Measurements from ENCODE around the gene RTL1.

Gene RTL1

DNA sequence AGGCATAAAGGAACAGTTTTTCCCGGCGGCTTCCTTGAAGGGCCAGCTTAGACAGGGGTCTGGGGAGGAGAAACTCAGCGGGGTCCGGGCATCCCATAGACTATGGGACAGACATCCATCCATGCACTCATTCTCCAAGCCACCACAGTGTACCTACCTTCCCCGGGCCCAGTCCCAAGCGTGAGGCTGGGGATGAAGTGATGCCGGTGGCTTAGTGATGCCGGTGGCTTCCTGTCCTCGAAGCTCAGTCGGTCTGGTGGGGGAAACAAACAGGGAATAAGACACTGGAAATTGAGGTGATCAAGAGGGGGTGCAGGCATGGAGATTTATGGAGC, 421 bp downstream of the RTL1 start:
- H3K4me3 ChIP-seq (ENCODE audit: control insufficient read depth in 1 of 7, extremely low read depth in 1 of 7, insufficient read depth in 4 of 7, low read depth in 2 of 7, low read length in 6 of 7) = no peak overlapping the region
- H3K36me3 ChIP-seq (ENCODE audit: control insufficient read depth in 4 of 4, insufficient read depth in 4 of 4, low read length in 3 of 4) = no peaks in the 10 kb centered on the region
- no peak overlapping the region for H3K27ac ChIP-seq (ENCODE audit: insufficient read depth in 1 of 2, low read depth in 1 of 2, low read length in 2 of 2, poor library complexity in 1 of 2, severe bottlenecking in 2 of 2)
- WGBS (ENCODE audit: insufficient coverage) = 90% methylated on average over 3 of the region's 10 CpGs
- H3K9me3 ChIP-seq (ENCODE audit: control extremely low read depth in 1 of 5, control insufficient read depth in 4 of 5, insufficient read depth in 2 of 5, low read depth in 1 of 5, low read length in 4 of 5) = no peaks in the 10 kb centered on the region
- no peak for DNase-seq
- peaks cover 0 to 11% (median 0%) of the 10 kb centered on the region in 5 experiments for H3K27me3 ChIP-seq (replicated peaks in 2 of 5; ENCODE audit: control insufficient read depth in 4 of 5, insufficient read depth in 5 of 5, low read length in 4 of 5)
- ChIA-PET CTCF (interaction anchor here (1.2 to 1.7 kb wide), 3 partner anchors 52 to 241 kb away, joined by 3 to 8 read pairs (median 4); no protein-coding TSS in a partner anchor), POLR2A (no interaction called here)
- H3K4me1 ChIP-seq (ENCODE audit: control extremely low read depth in 1 of 4, control insufficient read depth in 4 of 4, insufficient read depth in 4 of 4, low read length in 3 of 4) = peaks cover 0 to 43% (median 30%) of the 10 kb centered on the region in 4 experiments

DNA sequence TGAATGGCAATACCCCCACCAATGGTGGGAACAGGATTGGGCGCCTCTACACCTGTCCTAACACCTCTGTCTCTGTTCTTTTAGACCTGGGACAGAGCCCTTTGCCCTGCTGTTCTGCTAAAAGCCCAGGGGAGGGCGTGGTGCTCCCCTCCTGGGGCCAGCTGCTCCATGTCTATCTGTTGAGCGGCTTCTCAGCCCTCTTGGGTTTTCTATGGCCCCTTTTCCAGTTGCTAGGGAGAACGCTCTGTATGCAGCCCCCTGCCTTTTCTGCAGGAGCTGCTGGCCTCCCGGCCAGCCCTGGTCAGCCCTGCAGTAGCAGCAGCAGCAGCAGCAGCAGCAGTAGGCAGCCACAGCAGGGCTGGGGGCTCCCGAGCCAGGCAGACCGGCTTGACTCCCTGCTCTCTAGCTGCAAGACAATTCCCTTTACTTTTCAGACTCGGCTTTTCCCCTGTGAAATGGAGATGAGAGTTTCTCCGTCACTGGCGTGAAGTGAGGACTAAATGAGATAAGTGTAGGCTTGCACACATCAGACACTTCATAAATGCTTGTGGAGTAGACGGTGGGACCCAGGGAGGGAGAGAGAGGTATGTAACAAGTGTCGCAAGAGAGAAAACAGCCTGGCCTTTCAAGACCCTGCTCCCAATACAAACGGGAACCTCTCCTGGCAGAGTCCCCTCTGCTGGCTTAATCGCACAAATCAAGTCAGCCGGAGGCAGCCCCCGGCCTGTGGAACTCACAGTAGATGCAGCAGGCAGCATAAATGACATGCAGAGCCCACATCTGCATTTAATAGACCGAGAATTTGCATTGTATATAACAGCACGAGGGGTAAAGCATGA, 1.0 kb downstream of the RTL1 start:
- Histone ChIP-seq H3K4me3 (ENCODE audit: control insufficient read depth in 1 of 7, extremely low read depth in 1 of 7, insufficient read depth in 4 of 7, low read depth in 2 of 7, low read length in 6 of 7) (no peak overlapping the region), H3K27me3 (replicated peaks in 2 of 5; ENCODE audit: control insufficient read depth in 4 of 5, insufficient read depth in 5 of 5, low read length in 4 of 5) (peaks cover 0 to 11% (median 0%) of the 10 kb centered on the region in 5 experiments), H3K4me1 (ENCODE audit: control extremely low read depth in 1 of 4, control insufficient read depth in 4 of 4, insufficient read depth in 4 of 4, low read length in 3 of 4) (peaks cover 0 to 46% (median 30%) of the 10 kb centered on the region in 4 experiments), H3K36me3 (ENCODE audit: control insufficient read depth in 4 of 4, insufficient read depth in 4 of 4, low read length in 3 of 4) (no peaks in the 10 kb centered on the region), H3K27ac (ENCODE audit: insufficient read depth in 1 of 2, low read depth in 1 of 2, low read length in 2 of 2, poor library complexity in 1 of 2, severe bottlenecking in 2 of 2) (no peak overlapping the region), H3K9me3 (ENCODE audit: control extremely low read depth in 1 of 5, control insufficient read depth in 4 of 5, insufficient read depth in 2 of 5, low read depth in 1 of 5, low read length in 4 of 5) (no peaks in the 10 kb centered on the region)
- WGBS (ENCODE audit: insufficient coverage) = over 99% methylated on average over 14 of the region's 18 CpGs
- ChIA-PET POLR2A (no interaction called here), CTCF (interaction anchor here (1.2 to 1.7 kb wide), 3 partner anchors 52 to 240 kb away, joined by 3 to 8 read pairs (median 4); no protein-coding TSS in a partner anchor)
- peak in 1 of 3 donors; percentile 5 for DNase-seq

DNA sequence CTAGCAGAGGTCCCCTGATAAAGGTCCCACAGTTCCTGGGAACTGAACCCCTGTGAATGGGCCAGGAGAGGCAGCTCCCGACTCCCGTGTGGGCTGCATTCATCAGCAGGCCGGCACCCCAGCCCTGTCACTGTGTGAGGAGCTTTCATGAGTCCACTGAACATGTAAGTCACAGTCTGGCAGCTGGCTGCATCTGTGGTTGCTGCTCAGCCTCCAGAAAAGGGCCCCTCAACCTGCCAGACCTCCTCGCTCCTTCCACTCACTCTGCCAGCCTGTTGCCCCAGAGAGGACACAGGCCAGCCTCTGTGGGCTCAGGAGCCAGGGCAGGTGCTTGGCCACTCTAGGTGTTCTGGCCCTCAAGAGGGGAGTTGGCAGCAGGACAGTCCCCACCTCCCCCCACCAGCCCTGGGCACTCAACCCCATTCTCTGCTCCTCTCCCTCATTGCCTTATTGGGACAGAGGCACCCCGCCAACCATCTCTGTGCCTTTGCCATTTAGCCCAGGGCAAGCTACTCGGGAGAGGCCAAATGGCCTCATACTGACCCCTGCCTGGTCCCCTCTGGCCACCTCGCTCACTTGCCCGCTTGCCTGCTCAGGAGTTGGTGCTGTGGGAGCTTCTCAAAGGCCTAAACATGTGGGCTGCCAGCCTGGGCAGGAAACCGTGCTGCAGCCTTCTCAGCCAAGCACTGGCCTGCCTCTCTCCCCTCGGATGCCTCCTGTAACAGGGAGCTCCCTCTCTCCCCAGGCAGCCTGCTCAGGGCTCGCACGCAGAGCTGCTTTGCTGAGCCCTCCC, 1.9 kb downstream of the RTL1 start:
- WGBS (ENCODE audit: insufficient coverage) = 97% methylated on average over 12 of the region's 12 CpGs

DNA sequence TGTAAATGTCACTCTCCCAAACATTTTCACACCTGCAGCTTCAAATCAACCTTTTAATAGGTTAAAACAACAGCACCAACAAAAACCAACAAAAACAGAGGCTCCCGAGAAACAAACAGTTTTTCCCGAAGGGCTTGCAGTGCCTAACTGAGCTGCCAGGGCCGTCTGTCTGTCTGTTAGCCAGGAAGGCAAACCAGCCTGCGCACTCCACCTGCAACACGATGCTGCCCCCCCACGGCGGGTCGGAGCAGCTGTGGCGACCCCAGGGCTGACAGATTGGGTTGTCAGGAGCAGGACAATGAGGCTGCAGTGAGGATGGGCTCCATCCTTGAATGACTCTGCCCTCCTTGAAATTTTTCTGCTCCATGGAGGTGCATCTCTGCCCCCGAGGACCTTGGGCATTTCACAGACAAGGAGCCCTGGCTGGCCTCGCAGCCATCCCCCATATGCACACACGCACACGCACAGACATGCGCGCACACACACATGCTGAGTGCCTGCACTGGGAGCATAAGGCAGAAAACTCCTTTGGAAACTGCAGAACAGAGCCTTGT, 2.6 kb downstream of the RTL1 start:
- H3K9me3 ChIP-seq (ENCODE audit: control extremely low read depth in 1 of 5, control insufficient read depth in 4 of 5, insufficient read depth in 2 of 5, low read depth in 1 of 5, low read length in 4 of 5) = no peaks in the 10 kb centered on the region
- peak overlapping the region in 2 of 7 experiments; percentile 4 to 40 for H3K4me3 ChIP-seq (ENCODE audit: control insufficient read depth in 1 of 7, extremely low read depth in 1 of 7, insufficient read depth in 4 of 7, low read depth in 2 of 7, low read length in 6 of 7)
- DNase-seq = peak; percentile 43 to 65 (median 54)
- H3K4me1 ChIP-seq (ENCODE audit: control extremely low read depth in 1 of 4, control insufficient read depth in 4 of 4, insufficient read depth in 4 of 4, low read length in 3 of 4) = peaks cover 0 to 48% (median 30%) of the 10 kb centered on the region in 4 experiments
- WGBS (ENCODE audit: insufficient coverage) = 58% methylated on average over 15 of the region's 15 CpGs
- H3K27me3 ChIP-seq (replicated peaks in 2 of 5; ENCODE audit: control insufficient read depth in 4 of 5, insufficient read depth in 5 of 5, low read length in 4 of 5) = peaks cover 0 to 8% (median 0%) of the 10 kb centered on the region in 5 experiments
- ChIA-PET POLR2A (interaction anchor here (0.7 kb wide), 1 partner anchor 657 kb away, joined by 3 read pairs; no protein-coding TSS in a partner anchor), CTCF (interaction anchor here (0.9 to 2.3 kb wide), 12 partner anchors 11 to 728 kb away, joined by 3 to 8 read pairs (median 4); no protein-coding TSS in a partner anchor)
- no peak overlapping the region for H3K27ac ChIP-seq (ENCODE audit: insufficient read depth in 1 of 2, low read depth in 1 of 2, low read length in 2 of 2, poor library complexity in 1 of 2, severe bottlenecking in 2 of 2)
- no peaks in the 10 kb centered on the region for H3K36me3 ChIP-seq (ENCODE audit: control insufficient read depth in 4 of 4, insufficient read depth in 4 of 4, low read length in 3 of 4)

More for the DNA sequence above, 1.9 kb downstream of the RTL1 start:
- Histone ChIP-seq H3K27ac (ENCODE audit: insufficient read depth in 1 of 2, low read depth in 1 of 2, low read length in 2 of 2, poor library complexity in 1 of 2, severe bottlenecking in 2 of 2) (no peak overlapping the region), H3K36me3 (ENCODE audit: control insufficient read depth in 4 of 4, insufficient read depth in 4 of 4, low read length in 3 of 4) (no peaks in the 10 kb centered on the region), H3K27me3 (replicated peaks in 2 of 5; ENCODE audit: control insufficient read depth in 4 of 5, insufficient read depth in 5 of 5, low read length in 4 of 5) (peaks cover 0 to 11% (median 0%) of the 10 kb centered on the region in 5 experiments), H3K4me1 (ENCODE audit: control extremely low read depth in 1 of 4, control insufficient read depth in 4 of 4, insufficient read depth in 4 of 4, low read length in 3 of 4) (peaks cover 0 to 47% (median 30%) of the 10 kb centered on the region in 4 experiments), H3K4me3 (ENCODE audit: control insufficient read depth in 1 of 7, extremely low read depth in 1 of 7, insufficient read depth in 4 of 7, low read depth in 2 of 7, low read length in 6 of 7) (no peak overlapping the region), H3K9me3 (ENCODE audit: control extremely low read depth in 1 of 5, control insufficient read depth in 4 of 5, insufficient read depth in 2 of 5, low read depth in 1 of 5, low read length in 4 of 5) (no peaks in the 10 kb centered on the region)
- no peak for DNase-seq
- CTCF ChIA-PET = interaction anchor here (0.9 to 2.3 kb wide), 8 partner anchors 49 to 727 kb away, joined by 3 to 8 read pairs (median 4); no protein-coding TSS in a partner anchor
- POLR2A ChIA-PET = interaction anchor here (0.7 kb wide), 1 partner anchor 656 kb away, joined by 3 read pairs; no protein-coding TSS in a partner anchor

DNA sequence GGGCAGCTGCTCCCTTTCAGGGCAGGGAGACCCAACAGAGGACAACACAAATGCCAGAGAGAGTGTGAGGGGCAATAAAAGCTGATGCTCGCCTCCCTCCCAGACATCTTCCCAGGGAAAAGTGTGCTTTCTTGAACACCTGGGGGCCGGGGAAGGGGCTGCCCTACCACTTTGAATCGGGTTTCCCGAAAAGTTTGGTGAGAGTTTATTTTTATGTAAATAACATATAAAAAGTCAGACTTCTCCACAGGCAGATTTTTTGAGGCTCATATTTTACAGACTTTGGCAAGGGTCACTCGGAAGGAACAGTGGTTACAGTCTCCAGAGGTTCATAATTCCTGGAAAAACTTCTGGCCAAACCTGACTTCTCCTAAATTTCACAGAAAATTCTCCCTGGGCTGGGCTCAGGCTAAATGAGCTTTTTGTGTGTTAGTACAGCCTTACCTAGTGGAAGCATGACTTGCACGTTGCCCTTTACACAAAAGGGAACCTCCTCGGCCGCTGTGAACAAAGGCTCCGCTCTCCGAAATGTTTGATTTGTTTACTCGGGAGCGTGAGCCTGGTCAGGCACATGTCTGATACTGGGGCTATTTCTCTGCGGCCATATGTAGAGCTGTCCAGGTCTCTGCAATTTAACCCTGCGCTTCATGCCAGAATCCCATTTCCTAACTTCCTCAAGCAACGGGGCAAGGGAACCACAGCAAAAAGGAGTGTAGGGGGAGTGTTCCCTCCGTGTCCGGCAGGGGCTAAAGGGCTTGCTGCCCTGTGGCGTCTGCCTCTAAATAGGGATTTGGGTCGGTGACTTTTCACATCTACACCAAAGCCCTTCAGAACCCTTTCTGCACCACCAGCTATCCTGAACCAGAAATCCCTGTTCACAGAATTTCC, 3.4 kb downstream of the RTL1 start:
- Histone ChIP-seq H3K27me3 (replicated peaks in 2 of 5; ENCODE audit: control insufficient read depth in 4 of 5, insufficient read depth in 5 of 5, low read length in 4 of 5) (peaks cover 0 to 4% (median 0%) of the 10 kb centered on the region in 5 experiments), H3K36me3 (ENCODE audit: control insufficient read depth in 4 of 4, insufficient read depth in 4 of 4, low read length in 3 of 4) (no peaks in the 10 kb centered on the region), H3K4me1 (ENCODE audit: control extremely low read depth in 1 of 4, control insufficient read depth in 4 of 4, insufficient read depth in 4 of 4, low read length in 3 of 4) (peaks cover 0 to 48% (median 30%) of the 10 kb centered on the region in 4 experiments), H3K9me3 (ENCODE audit: control extremely low read depth in 1 of 5, control insufficient read depth in 4 of 5, insufficient read depth in 2 of 5, low read depth in 1 of 5, low read length in 4 of 5) (no peaks in the 10 kb centered on the region), H3K4me3 (ENCODE audit: control insufficient read depth in 1 of 7, extremely low read depth in 1 of 7, insufficient read depth in 4 of 7, low read depth in 2 of 7, low read length in 6 of 7) (peak overlapping the region in 3 of 7 experiments; percentile 40 to 62 (median 48)), H3K27ac (ENCODE audit: insufficient read depth in 1 of 2, low read depth in 1 of 2, low read length in 2 of 2, poor library complexity in 1 of 2, severe bottlenecking in 2 of 2) (peak overlapping the region in 1 of 2 experiments; percentile 71)
- WGBS (ENCODE audit: insufficient coverage) = 0% methylated on average over 8 of the region's 19 CpGs
- POLR2A ChIA-PET = no interaction called here
- CTCF ChIA-PET = interaction anchor here (0.9 to 2.3 kb wide), 15 partner anchors 10 to 729 kb away, joined by 3 to 8 read pairs (median 4); no protein-coding TSS in a partner anchor
- DNase-seq = peak; percentile 43 to 87 (median 76)

Measured in common myeloid progenitor, CD34-positive (primary cell).